Measurements from ENCODE around the gene EPAS1.

- TF ChIP-seq CTCF (IDR thresholded peaks at IDR 0.05) (no peak), ZFP36 (IDR thresholded peaks at IDR 0.05; ENCODE audit: borderline replicate concordance, partially characterized antibody) (no peak), ZSCAN20 (CRISPR knock-in tag; IDR thresholded peaks at IDR 0.05) (no peak), EHMT2 (IDR thresholded peaks at IDR 0.05; ENCODE audit: low read depth) (no peak), CEBPB (IDR thresholded peaks at IDR 0.05) (no peak), RAD21 (conservative IDR thresholded peaks at IDR 0.05 in 1 of 2, IDR thresholded peaks at IDR 0.05 in 1 of 2) (no peak)
Observed at GRCh38 chr2:46278952-46279351, 18.3 kb upstream of the EPAS1 start.
